ENCODE measurements around the gene TK1.

DNA sequence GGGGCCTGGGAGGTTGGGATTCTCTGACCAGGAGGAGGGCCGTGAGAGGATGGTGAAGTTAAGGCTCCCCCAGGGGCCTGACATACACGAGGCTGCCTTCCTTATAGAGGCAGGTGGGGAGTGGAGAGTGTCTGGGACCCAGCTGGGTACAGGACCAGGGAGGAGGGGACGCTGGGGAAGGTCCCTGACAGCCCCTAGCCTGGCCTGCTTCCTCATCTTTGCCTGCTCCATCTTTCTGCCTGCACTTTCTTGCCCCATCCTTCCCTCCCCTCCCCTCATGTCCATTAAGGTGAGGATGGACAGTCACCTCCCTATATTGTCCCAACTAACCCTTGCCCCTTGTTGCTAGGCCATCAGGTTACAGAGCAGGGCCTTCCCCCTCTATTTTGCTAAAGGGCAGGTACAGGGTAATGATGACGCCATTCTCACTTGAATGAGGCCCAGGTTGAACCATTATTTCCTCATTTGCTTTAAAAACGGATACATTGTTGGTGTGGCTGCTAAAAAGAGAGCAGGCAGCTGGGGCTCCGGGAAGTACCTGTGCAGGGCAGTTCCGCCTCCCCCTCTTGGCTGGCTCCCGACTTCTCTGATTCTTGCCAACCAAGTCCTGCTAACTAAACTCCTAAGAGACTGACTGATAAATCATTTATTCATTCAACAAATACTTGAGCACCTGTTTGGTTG lies 39.4 kb downstream of the TK1 start:
- TF ChIP-seq EP300 (IDR thresholded peaks at IDR 0.05) (no peak), POLR2A (IDR thresholded peaks at IDR 0.05) (no peak)

Data from ovary (tissue), 1 donor.